Ovary (tissue), 9 donors: ENCODE measurements around the gene FKBP4. TPM values are rescaled to one million over a fixed set of nuclear protein-coding genes. Genes with fewer than 3 reads are reported as not detected.
A peak's percentile ranks its signal among the peaks of the same experiment; 100 is the strongest.

Experiments
- DNase-seq, 5 donors: peaks; one replicate each; pipeline ENCODE4 v3.0.0-alpha.2; 2019 to 2020
- H3K27ac ChIP-seq, 2 donors: fragments of 200-600 bp; one replicate each; pipeline versions ENCODE4 v1.5.1 to v1.8.0; 2019 to 2022
- H3K27me3 ChIP-seq: fragments of 200-600 bp; one replicate; pipeline ENCODE4 v1.8.0; 2022
- H3K36me3 ChIP-seq: fragments of 200-600 bp; sonication (generic); one replicate; pipeline ENCODE4 v1.5.1; 2019
- H3K4me1 ChIP-seq: one replicate; pipeline ENCODE4 v1.8.1; 2013; ENCODE audit warnings: mild to moderate bottlenecking, moderate library complexity; ENCODE audit not compliant: insufficient read depth
- H3K4me3 ChIP-seq: fragments of 200-600 bp; sonication (generic); one replicate; pipeline ENCODE4 v1.5.1; 2017
- H3K9me3 ChIP-seq, 2 donors: fragments of 200-600 bp in 1 of 2; sonication (generic) in 1 of 2; one replicate each; pipeline versions ENCODE4 v1.5.1 to v1.8.1; 2013 to 2019; ENCODE audit warnings: mild to moderate bottlenecking in 1 of 2, moderate library complexity in 1 of 2
- CTCF ChIP-seq, 3 donors: fragments of 450-650 bp in 2 of 3; fragments of 200-600 bp in 1 of 3; IDR thresholded peaks; one replicate each; pipeline versions ENCODE4 v1.5.1 to v1.8.0; 2016 to 2022; ENCODE audit warnings: antibody characterized with exemption in 3 of 3, mild to moderate bottlenecking in 1 of 3
- EP300 ChIP-seq: sonication (generic); formaldehyde crosslinking; IDR thresholded peaks from one replicate; pipeline ENCODE4 v1.6.1; 2017; ENCODE audit warnings: antibody characterized with exemption
- POLR2A ChIP-seq: fragments of 450-650 bp; IDR thresholded peaks from one replicate; pipeline ENCODE4 v1.6.1; 2017; ENCODE audit warnings: antibody characterized with exemption, mild to moderate bottlenecking, moderate library complexity
- WGBS, 3 donors: extraction: QIAGEN DNeasy Blood & Tissue Kit in 1 of 3; methylation state at CpG; one replicate each; pipeline versions ENCODE4 v1.1.5 to v1.1.7; 2013 to 2017; 5-methylcytosine and 5-hydroxymethylcytosine counted together
- intact Hi-C, 4 donors: fragments of 100-400 bp; cut with DNase I; formaldehyde crosslinking; loops; one replicate each; pipeline versions ENCODE4 v1.11.0 to v1.15.1; 2022 to 2023
- polyA plus RNA-seq, 2 donors: library from polyadenylated mRNA; stranded (reverse); fragments of 200-250 nt in 1 of 2; fragments of 350-450 nt in 1 of 2; fragmentation: Illumina TruSeq in 1 of 2; extraction: RNeasy Lipid Tissue Mini Kit (QIAGEN cat#74804) in 1 of 2; gene quantifications; one replicate each; pipeline ENCODE4 v1.2.3, GENCODE V29; 2013 to 2014
- total RNA-seq, 7 donors: library from RNA; depleted of rRNA in 2 of 7; stranded (reverse); fragments of >200 nt in 2 of 7; fragmentation: NEBNext Ultra II Directional in 3 of 7; extraction: Animal tissue kit (Norgen Biotek cat#: 25700) in 3 of 7; gene quantifications; one replicate each; pipeline versions ENCODE4 v1.1.0 to v1.2.4, GENCODE V29; 2016 to 2023
- donor health status: DM: no; HTN: no; CAD: no; lungs with moderate emphysema.
- donor health status: DM: no; HTN: no; CAD: no.
- donor health status: Bipolar disorder and iron deficiency.
- donor health status: DM: yes; HTN: yes; CAD: no.
- donor health status: DM: no; HTN: no; CAD: no.
- donor health status: DM: yes; HTN: yes; CAD: no.

Gene FKBP4
- total and polyA plus RNA-seq, 9 donors: 25.1 to 109 (median 57.5) TPM

- Histone ChIP-seq H3K9me3 (no peaks in the 10 kb centered on the region), H3K4me3 (peak overlapping the region; percentile 85), H3K4me1 (peaks cover 12% of the 10 kb centered on the region), H3K27me3 (no peaks in the 10 kb centered on the region), H3K27ac (peak overlapping the region; percentile 84 to 93), H3K36me3 (no peaks in the 10 kb centered on the region)
- 4 to 6% (median 4%) methylated on average over 48 to 49 of the region's 49 CpGs for WGBS, 3 donors
- no peak for TF ChIP-seq CTCF (IDR thresholded peaks at IDR 0.05)
- TF ChIP-seq POLR2A: no peak
- no peak for TF ChIP-seq EP300
- no peak for DNase-seq
- intact Hi-C loops: no loop called here
Measured at GRCh38 chr12:2794191-2794735, 507 bp upstream of the FKBP4 start.

GRCh38 chr12:2795291-2796186, 769 bp downstream of the FKBP4 start:
- H3K27ac ChIP-seq: peak overlapping the region; percentile 84 to 93

GRCh38 chr12:2796187-2796666, 1.5 kb downstream of the FKBP4 start:
- intact Hi-C loops: no loop called here
- TF ChIP-seq POLR2A (no peak), EP300 (no peak), CTCF (IDR thresholded peaks at IDR 0.05) (no peak)
- no peaks in the 10 kb centered on the region for H3K36me3 ChIP-seq
- 5 to 7% (median 6%) methylated on average over 14 of the region's 14 CpGs for whole genome bisulfite sequencing, 3 donors
- H3K9me3 ChIP-seq: no peaks in the 10 kb centered on the region
- peak overlapping the region; percentile 84 to 93 for H3K27ac ChIP-seq
- DNase-seq: no peak
- H3K4me3 ChIP-seq: peak overlapping the region; percentile 85
- no peaks in the 10 kb centered on the region for H3K27me3 ChIP-seq
- H3K4me1 ChIP-seq: peaks cover 12% of the 10 kb centered on the region

More at GRCh38 chr12:2795291-2796186, 769 bp downstream of the FKBP4 start:
- Histone ChIP-seq H3K4me3 (peak overlapping the region; percentile 85), H3K27me3 (no peaks in the 10 kb centered on the region), H3K4me1 (peaks cover 12% of the 10 kb centered on the region), H3K9me3 (no peaks in the 10 kb centered on the region), H3K36me3 (no peaks in the 10 kb centered on the region)
- TF ChIP-seq EP300 (no peak), POLR2A (peak; percentile 49), CTCF (IDR thresholded peaks at IDR 0.05) (no peak)
- intact Hi-C loops: no loop called here
- 0 to 1% (median 1%) methylated on average over 39 to 110 of the region's 111 CpGs for WGBS, 3 donors
- DNase-seq: peak; percentile 78 to 86 (median 83)

GRCh38 chr12:2797721-2798418, 3.1 kb downstream of the FKBP4 start:
- Histone ChIP-seq H3K4me1 (peaks cover 12% of the 10 kb centered on the region), H3K27me3 (no peaks in the 10 kb centered on the region), H3K4me3 (no peak overlapping the region), H3K9me3 (no peaks in the 10 kb centered on the region), H3K36me3 (no peaks in the 10 kb centered on the region), H3K27ac (no peak overlapping the region)
- peak; percentile 47 to 76 (median 57) for DNase-seq
- intact Hi-C loops: no loop called here
- no peak for TF ChIP-seq CTCF (IDR thresholded peaks at IDR 0.05)
- no peak for TF ChIP-seq EP300
- no peak for TF ChIP-seq POLR2A
- 48 to 53% (median 50%) methylated on average over 7 of the region's 7 CpGs for WGBS, 3 donors
